Measurements from ENCODE around the gene ZNF841. TPM values are rescaled to one million over a fixed set of nuclear protein-coding genes. Genes with fewer than 3 reads are reported as not detected.

ZNF841 gene
- total RNA-seq, 1 experiment from 2014 or later, result 23.3 TPM

DNA sequence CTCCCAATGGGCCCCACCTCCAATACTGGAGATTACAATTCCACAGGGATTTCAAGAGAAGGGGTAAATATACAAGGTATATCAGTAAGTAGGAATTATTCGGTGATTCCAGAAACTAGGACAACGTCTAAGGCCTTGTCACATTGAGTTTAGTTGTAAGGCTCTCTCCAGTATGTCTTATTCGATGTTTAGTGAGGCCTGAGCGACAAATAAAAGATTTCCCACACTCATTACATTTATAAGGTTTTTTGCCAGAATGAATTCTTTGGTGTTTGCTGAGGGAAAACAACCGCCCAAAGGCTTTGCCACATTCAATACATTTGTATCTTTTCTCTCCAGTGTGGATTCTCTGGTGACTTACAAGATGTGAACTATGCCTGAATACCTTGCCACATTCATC lies 19.1 kb upstream of the ZNF841 start:
- Mint-ChIP-seq H3K36me3 (ENCODE audit: insufficient read depth in 1 of 3, low read depth in 3 of 3) (peaks cover 69 to 90% (median 84%) of the 10 kb centered on the region in 3 experiments), H3K27me3 (ENCODE audit: low read depth) (peaks cover 18% of the 10 kb centered on the region), H3K4me1 (no peaks in the 10 kb centered on the region), H3K27ac (no peak overlapping the region), H3K4me3 (no peak overlapping the region), H3K9me3 (peaks cover 95 to 97% of the 10 kb centered on the region in 2 experiments)
- H3K27me3 ChIP-seq (ENCODE audit: insufficient read depth, low read length), result no peaks in the 10 kb centered on the region
- no peak overlapping the region for H2AFZ ChIP-seq (ENCODE audit: low read length)
- H3K14ac ChIP-seq (ENCODE audit: insufficient read depth, low read length), result no peak overlapping the region
- H3T11ph ChIP-seq (ENCODE audit: low read length), result no peak overlapping the region
- no peak overlapping the region for H2AK5ac ChIP-seq (ENCODE audit: insufficient read length, low read length)
- no peak overlapping the region for H2BK5ac ChIP-seq (ENCODE audit: insufficient read length, low read length)
- TF ChIP-seq, protein P1, sequence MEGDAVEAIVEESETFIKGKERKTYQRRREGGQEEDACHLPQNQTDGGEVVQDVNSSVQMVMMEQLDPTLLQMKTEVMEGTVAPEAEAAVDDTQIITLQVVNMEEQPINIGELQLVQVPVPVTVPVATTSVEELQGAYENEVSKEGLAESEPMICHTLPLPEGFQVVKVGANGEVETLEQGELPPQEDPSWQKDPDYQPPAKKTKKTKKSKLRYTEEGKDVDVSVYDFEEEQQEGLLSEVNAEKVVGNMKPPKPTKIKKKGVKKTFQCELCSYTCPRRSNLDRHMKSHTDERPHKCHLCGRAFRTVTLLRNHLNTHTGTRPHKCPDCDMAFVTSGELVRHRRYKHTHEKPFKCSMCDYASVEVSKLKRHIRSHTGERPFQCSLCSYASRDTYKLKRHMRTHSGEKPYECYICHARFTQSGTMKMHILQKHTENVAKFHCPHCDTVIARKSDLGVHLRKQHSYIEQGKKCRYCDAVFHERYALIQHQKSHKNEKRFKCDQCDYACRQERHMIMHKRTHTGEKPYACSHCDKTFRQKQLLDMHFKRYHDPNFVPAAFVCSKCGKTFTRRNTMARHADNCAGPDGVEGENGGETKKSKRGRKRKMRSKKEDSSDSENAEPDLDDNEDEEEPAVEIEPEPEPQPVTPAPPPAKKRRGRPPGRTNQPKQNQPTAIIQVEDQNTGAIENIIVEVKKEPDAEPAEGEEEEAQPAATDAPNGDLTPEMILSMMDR (conservative IDR thresholded peaks at IDR 0.05), result no peak
- H3K23me2 ChIP-seq (ENCODE audit: insufficient read length, low read depth, low read length, poor library complexity, severe bottlenecking), result no peaks in the 10 kb centered on the region
- no peak overlapping the region for H2BK120ac ChIP-seq (ENCODE audit: low read depth, low read length, poor library complexity, severe bottlenecking)
- H3K9ac ChIP-seq (ENCODE audit: extremely low read depth, insufficient read length, low read length), result no peak overlapping the region
- no peak overlapping the region for H3K27ac ChIP-seq (ENCODE audit: insufficient read length, low read depth, low read length)
- H3K4me1 ChIP-seq (ENCODE audit: insufficient read depth, low read length), result no peaks in the 10 kb centered on the region
- peaks cover 100% of the 10 kb centered on the region for H3K9me3 ChIP-seq (ENCODE audit: control insufficient read depth, low read depth, low read length)
- no peak overlapping the region for H2BK15ac ChIP-seq (ENCODE audit: low read depth, low read length)
- H3K79me1 ChIP-seq (ENCODE audit: insufficient read depth, low read depth, low read length, poor library complexity, severe bottlenecking), result no peaks in the 10 kb centered on the region
- no peaks in the 10 kb centered on the region for H4K20me1 ChIP-seq (ENCODE audit: control insufficient read depth, insufficient read depth, insufficient read length)
- no peak overlapping the region for H3K4me2 ChIP-seq (ENCODE audit: insufficient read depth, insufficient read length, low read length)
- H3K23ac ChIP-seq (ENCODE audit: insufficient read length, low read depth, low read length), result no peak overlapping the region
- no peak overlapping the region for H2BK12ac ChIP-seq (ENCODE audit: insufficient read length, low read depth, low read length)
- no peak overlapping the region for H2BK20ac ChIP-seq (ENCODE audit: low read depth, low read length, poor library complexity, severe bottlenecking)
- no peak for DNase-seq
- H3K56ac ChIP-seq (ENCODE audit: insufficient read length, low read depth, low read length), result no peak overlapping the region
- no peak overlapping the region for H3K4ac ChIP-seq (ENCODE audit: low read depth, low read length)
- H3K18ac ChIP-seq (ENCODE audit: insufficient read length, low read depth, low read length), result no peak overlapping the region
- no peak overlapping the region for H4K5ac ChIP-seq (ENCODE audit: insufficient read length, low read depth, low read length)
- no peak overlapping the region for H4K8ac ChIP-seq (replicated peaks; ENCODE audit: insufficient read length, low read depth, low read length)
- H4K91ac ChIP-seq (ENCODE audit: insufficient read length, low read depth, low read length), result no peak overlapping the region
- H3K79me2 ChIP-seq (ENCODE audit: insufficient read depth, low read length), result no peaks in the 10 kb centered on the region
- no CpG with 5 or more reads among the region's 5 CpGs for WGBS (ENCODE audit: extremely low coverage, insufficient read length, low lambda C conversion rate)

All from H9 (cell line).